SK-N-SH (cell line): ENCODE measurements around the gene DGUOK. TPM values are rescaled to one million over a fixed set of nuclear protein-coding genes. Genes with fewer than 3 reads are reported as not detected.

Experiments used
- CTCF ChIA-PET: fragments of 300-600, 350-600 bp; formaldehyde crosslinking; extraction: SDS; loops from one replicate; lab custom pipeline; 2021; lab: Yijun Ruan, JAX
- POLR2A ChIA-PET: fragments of 350-600 bp; sonication (Branson Sonifier 250); formaldehyde crosslinking; extraction: SDS; loops from one replicate; lab custom pipeline; 2020; ENCODE audit warnings: antibody characterized with exemption, inconsistent platforms; lab: Yijun Ruan, JAX
- DNase-seq: peaks from one replicate; pipeline ENCODE4 v3.0.0; 2012
- H2AFZ ChIP-seq: fragments of 200-600 bp; sonication (generic); 2 replicates; pipeline ENCODE4 v1.8.1; 2016; ENCODE audit warnings: antibody characterized with exemption, mild to moderate bottlenecking, low read depth
- H3F3A ChIP-seq: fragments of 200-600 bp; sonication (generic); replicated peaks from 2 replicates; pipeline ENCODE3; 2016; ENCODE audit warnings: antibody characterized with exemption, mild to moderate bottlenecking; ENCODE audit not compliant: insufficient read depth
- H3K27ac ChIP-seq, 2 experiments: fragments of 200-500 bp in 1 of 2; fragments of 200-600 bp in 1 of 2; sonication (Bioruptor generic) in 1 of 2; sonication (generic), shearing (Covaris generic) in 1 of 2; 2 replicates each; pipeline versions ENCODE4 v1.5.1 to v1.6.1; 2014 to 2016; ENCODE audit warnings: low read depth in 2 of 2, inconsistent platforms in 1 of 2, low read length in 1 of 2, mild to moderate bottlenecking in 1 of 2, mixed read lengths in 1 of 2
- H3K27me3 ChIP-seq: fragments of 200-600 bp; sonication (generic), shearing (Covaris generic); 2 replicates; pipeline ENCODE4 v1.6.1; 2016; ENCODE audit warnings: mixed run types; ENCODE audit not compliant: insufficient read depth
- H3K36me3 ChIP-seq, 2 experiments: fragments of 200-500 bp in 1 of 2; fragments of 200-600 bp in 1 of 2; sonication (Bioruptor generic) in 1 of 2; sonication (generic) in 1 of 2; replicated peaks in 1 of 2; 2 replicates each; pipeline versions ENCODE3 to v1.5.1; 2014 to 2016; ENCODE audit warnings: low read length in 1 of 2, mild to moderate bottlenecking in 1 of 2; ENCODE audit not compliant: insufficient read depth in 2 of 2, control insufficient read depth in 1 of 2
- H3K4me1 ChIP-seq, 2 experiments: fragments of 200-500 bp in 1 of 2; fragments of 200-600 bp in 1 of 2; sonication (Bioruptor generic) in 1 of 2; sonication (generic), shearing (Covaris generic) in 1 of 2; 2 replicates each; pipeline versions ENCODE4 v1.5.1 to v1.6.1; 2014 to 2016; ENCODE audit warnings: low read depth in 1 of 2, low read length in 1 of 2, mixed run types in 1 of 2; ENCODE audit not compliant: insufficient read depth in 2 of 2, control insufficient read depth in 1 of 2
- H3K4me2 ChIP-seq: fragments of 200-600 bp; sonication (generic), shearing (Covaris generic); 2 replicates; pipeline ENCODE4 v1.6.1; 2017; ENCODE audit warnings: mixed run types
- H3K4me3 ChIP-seq, 2 experiments: fragments of 200-500 bp in 1 of 2; fragments of 200-600 bp in 1 of 2; sonication (Bioruptor generic) in 1 of 2; sonication (generic), shearing (Covaris generic) in 1 of 2; 2 replicates each; pipeline versions ENCODE4 v1.5.1 to v1.8.1; 2014 to 2016; ENCODE audit warnings: low read depth in 2 of 2, inconsistent platforms in 1 of 2, low read length in 1 of 2, mild to moderate bottlenecking in 1 of 2, mixed read lengths in 1 of 2, moderate library complexity in 1 of 2
- H3K79me2 ChIP-seq: fragments of 200-600 bp; sonication (generic); 2 replicates; pipeline ENCODE4 v1.8.1; 2017; ENCODE audit warnings: mild to moderate bottlenecking; ENCODE audit not compliant: insufficient read depth
- H3K9ac ChIP-seq: fragments of 200-600 bp; sonication (generic); 2 replicates; pipeline ENCODE4 v1.6.1; 2017; ENCODE audit warnings: mixed run types
- H3K9me2 ChIP-seq: fragments of 200-600 bp; sonication (generic); 2 replicates; pipeline ENCODE4 v1.6.1; 2017; ENCODE audit warnings: mixed run types
- H3K9me3 ChIP-seq: fragments of 200-600 bp; sonication (generic); 2 replicates; pipeline ENCODE4 v1.6.1; 2017; ENCODE audit warnings: mixed run types, mild to moderate bottlenecking, moderate library complexity
- H4K20me1 ChIP-seq: fragments of 200-600 bp; sonication (generic); 2 replicates; pipeline ENCODE4 v1.6.1; 2017; ENCODE audit warnings: mild to moderate bottlenecking, mixed run types; ENCODE audit not compliant: insufficient read depth
- CHD2 ChIP-seq: fragments of 150-350 bp; IDR thresholded peaks from 2 replicates; pipeline ENCODE4 v1.6.1; 2018; ENCODE audit warnings: low read length; ENCODE audit not compliant: partially characterized antibody
- FOXM1 ChIP-seq: IDR thresholded peaks from 2 replicates; pipeline ENCODE4 v1.4.0; 2012; ENCODE audit warnings: low read depth, mild to moderate bottlenecking
- GABPA ChIP-seq: IDR thresholded peaks from 2 replicates; pipeline ENCODE4 v1.4.0; 2012; ENCODE audit warnings: low read depth, mild to moderate bottlenecking
- GATA2 ChIP-seq: sonication (generic); formaldehyde crosslinking; IDR thresholded peaks from 2 replicates; pipeline ENCODE4 v1.5.0; 2020; ENCODE audit warnings: mild to moderate bottlenecking, missing genetic modification reagents
- IRF3 ChIP-seq: fragments of 150-350 bp; IDR thresholded peaks from 2 replicates; pipeline ENCODE4 v1.6.1; 2016; ENCODE audit warnings: mild to moderate bottlenecking, low read depth, low read length
- MEF2A ChIP-seq: IDR thresholded peaks from 2 replicates; pipeline ENCODE4 v1.4.0; 2012; ENCODE audit warnings: low read depth, borderline replicate concordance
- MXI1 ChIP-seq: IDR thresholded peaks from 2 replicates; pipeline ENCODE4 v1.6.1; 2012; ENCODE audit warnings: mild to moderate bottlenecking, low read depth, low read length, improper control_type of control experiment
- NFIC ChIP-seq: IDR thresholded peaks from 2 replicates; pipeline ENCODE4 v1.4.0; 2012; ENCODE audit warnings: borderline replicate concordance
- NRF1 ChIP-seq: IDR thresholded peaks from 2 replicates; pipeline ENCODE4 v1.6.1; 2012; ENCODE audit warnings: low read depth, mild to moderate bottlenecking, low read length
- RAD21 ChIP-seq: IDR thresholded peaks from 2 replicates; pipeline ENCODE4 v1.6.1; 2012; ENCODE audit warnings: mild to moderate bottlenecking, low read length
- REST ChIP-seq: IDR thresholded peaks from 2 replicates; pipeline ENCODE4 v1.6.1; 2012; ENCODE audit warnings: mild to moderate bottlenecking, low read depth, low read length, moderate library complexity
- RFX5 ChIP-seq: IDR thresholded peaks from 2 replicates; pipeline ENCODE4 v1.6.1; 2012; ENCODE audit warnings: mild to moderate bottlenecking, improper control_type of control experiment, low read length
- RXRA ChIP-seq: IDR thresholded peaks from 2 replicates; pipeline ENCODE4 v1.4.0; 2012; ENCODE audit warnings: low read depth, mild to moderate bottlenecking, borderline replicate concordance
- SIN3A ChIP-seq: IDR thresholded peaks from 2 replicates; pipeline ENCODE4 v1.6.1; 2012; ENCODE audit warnings: low read depth, mild to moderate bottlenecking, low read length, moderate library complexity, borderline replicate concordance
- SMC3 ChIP-seq: IDR thresholded peaks from 2 replicates; pipeline ENCODE4 v1.6.1; 2012; ENCODE audit warnings: low read depth, low read length, improper control_type of control experiment
- TAF1 ChIP-seq: IDR thresholded peaks from 2 replicates; pipeline ENCODE4 v1.6.1; 2012; ENCODE audit warnings: low read depth, mild to moderate bottlenecking, low read length, moderate library complexity, borderline replicate concordance
- TCF12 ChIP-seq: IDR thresholded peaks from 2 replicates; pipeline ENCODE4 v1.4.0; 2012
- TEAD4 ChIP-seq: IDR thresholded peaks from 2 replicates; pipeline ENCODE4 v1.4.0; 2012; ENCODE audit warnings: mild to moderate bottlenecking, borderline replicate concordance; ENCODE audit not compliant: insufficient read depth
- WGBS: methylation state at CpG from one replicate; pipeline ENCODE4 v1.1.6; 2017; ENCODE audit warnings: low lambda C conversion rate; 5-methylcytosine and 5-hydroxymethylcytosine counted together
- polyA plus RNA-seq, 3 experiments: library from polyadenylated mRNA; depleted of rRNA; stranded (reverse); fragments of >200 nt; gene quantifications; 2 replicates each; pipeline ENCODE4 v1.2.3, GENCODE V29; 2012
- TF ChIP-seq, protein P1 (sequence below): IDR thresholded peaks from 2 replicates; pipeline ENCODE4 v1.4.0; 2012; ENCODE audit warnings: low read depth
- TF ChIP-seq, protein P2 (sequence below): IDR thresholded peaks from 2 replicates; pipeline ENCODE4 v1.4.0; 2012; ENCODE audit warnings: low read depth, borderline replicate concordance

DGUOK gene
- polyA plus RNA-seq, 1 of the 3 experiments (the other 2 are of a cell fraction): 122 TPM

- TF ChIP-seq, protein P1, sequence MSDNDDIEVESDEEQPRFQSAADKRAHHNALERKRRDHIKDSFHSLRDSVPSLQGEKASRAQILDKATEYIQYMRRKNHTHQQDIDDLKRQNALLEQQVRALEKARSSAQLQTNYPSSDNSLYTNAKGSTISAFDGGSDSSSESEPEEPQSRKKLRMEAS: no peak
- TF ChIP-seq, all 33 proteins: peak for 0
These were observed 16.0 kb downstream of the DGUOK start (continued) for GRCh38 chr2:73942664-73943063.

DNA sequence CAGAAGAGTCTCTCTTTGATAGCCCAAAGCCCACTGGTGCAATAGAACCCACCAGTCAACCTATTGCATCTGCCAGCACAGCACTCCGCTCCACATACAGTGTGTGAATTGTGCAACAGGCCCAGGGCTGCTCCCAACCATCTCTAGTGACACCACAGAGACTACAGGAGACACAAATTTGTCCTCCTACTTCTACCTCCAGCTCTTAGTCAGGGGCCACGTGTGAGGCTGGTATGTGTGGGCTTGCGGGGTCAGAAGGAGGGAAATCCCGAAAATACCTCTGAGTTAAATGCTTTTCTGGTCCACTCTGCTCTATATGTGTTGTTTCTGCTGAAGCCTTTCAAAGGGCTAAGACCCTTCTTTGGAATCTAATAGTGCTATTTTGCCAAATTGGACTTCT lies 18.0 kb downstream of the DGUOK start:
- H3K4me1 ChIP-seq: peaks cover 2 to 8% of the 10 kb centered on the region in 2 experiments; a peak in 2 of 4 replicates
- CTCF ChIA-PET: no interaction called here
- no peak overlapping the region for H3K4me2 ChIP-seq
- H2AFZ ChIP-seq: no peak overlapping the region
- H3K4me3 ChIP-seq: no peak overlapping the region
- peaks cover 78% of the 10 kb centered on the region for H3K79me2 ChIP-seq
- H3K36me3 ChIP-seq: peaks cover 59 to 87% of the 10 kb centered on the region in 2 experiments
- H3K9me2 ChIP-seq: no peaks in the 10 kb centered on the region
- TF ChIP-seq NRF1 (no peak), GABPA (no peak), MXI1 (no peak), TEAD4 (no peak), SMC3 (no peak), GATA2 (no peak)
- TF ChIP-seq, protein P2, sequence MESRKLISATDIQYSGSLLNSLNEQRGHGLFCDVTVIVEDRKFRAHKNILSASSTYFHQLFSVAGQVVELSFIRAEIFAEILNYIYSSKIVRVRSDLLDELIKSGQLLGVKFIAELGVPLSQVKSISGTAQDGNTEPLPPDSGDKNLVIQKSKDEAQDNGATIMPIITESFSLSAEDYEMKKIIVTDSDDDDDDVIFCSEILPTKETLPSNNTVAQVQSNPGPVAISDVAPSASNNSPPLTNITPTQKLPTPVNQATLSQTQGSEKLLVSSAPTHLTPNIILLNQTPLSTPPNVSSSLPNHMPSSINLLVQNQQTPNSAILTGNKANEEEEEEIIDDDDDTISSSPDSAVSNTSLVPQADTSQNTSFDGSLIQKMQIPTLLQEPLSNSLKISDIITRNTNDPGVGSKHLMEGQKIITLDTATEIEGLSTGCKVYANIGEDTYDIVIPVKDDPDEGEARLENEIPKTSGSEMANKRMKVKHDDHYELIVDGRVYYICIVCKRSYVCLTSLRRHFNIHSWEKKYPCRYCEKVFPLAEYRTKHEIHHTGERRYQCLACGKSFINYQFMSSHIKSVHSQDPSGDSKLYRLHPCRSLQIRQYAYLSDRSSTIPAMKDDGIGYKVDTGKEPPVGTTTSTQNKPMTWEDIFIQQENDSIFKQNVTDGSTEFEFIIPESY: no peak
- H3K9ac ChIP-seq: no peak overlapping the region
- no peaks in the 10 kb centered on the region for H3K9me3 ChIP-seq
- H3K27me3 ChIP-seq: no peaks in the 10 kb centered on the region
- no peak for DNase-seq
- POLR2A ChIA-PET: interaction anchor here (0.6 kb wide), 1 partner anchor 282 kb away, joined by 4 read pairs; no protein-coding TSS in a partner anchor
- WGBS: 92% methylated on average over 4 of the region's 4 CpGs
- H3F3A ChIP-seq: peaks cover 16% of the 10 kb centered on the region
- no peak overlapping the region for H3K27ac ChIP-seq
- peaks cover 80% of the 10 kb centered on the region for H4K20me1 ChIP-seq

DNA sequence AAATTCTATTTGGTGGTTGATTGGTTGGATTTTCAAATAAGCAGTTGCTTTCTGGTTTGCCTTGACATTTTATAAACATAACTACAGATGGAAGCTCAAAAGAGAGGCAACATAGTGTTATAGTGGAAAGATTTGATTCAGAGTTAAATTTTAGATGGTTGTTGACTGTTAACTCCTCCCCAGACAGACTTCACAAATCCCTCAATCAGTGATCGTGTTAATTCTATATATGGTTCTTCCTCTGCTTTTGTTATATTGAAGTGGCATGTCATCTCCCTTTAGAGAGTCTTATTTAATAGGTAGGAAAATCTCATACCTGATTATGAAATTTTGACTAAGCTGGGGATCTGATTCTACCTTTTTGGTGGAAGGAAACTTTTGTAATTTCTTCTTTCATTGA lies 19.5 kb downstream of the DGUOK start:
- no peaks in the 10 kb centered on the region for H3K27me3 ChIP-seq
- peaks cover 71 to 90% of the 10 kb centered on the region in 2 experiments for H3K36me3 ChIP-seq
- H3K79me2 ChIP-seq: peaks cover 69% of the 10 kb centered on the region
- H3K9me2 ChIP-seq: no peaks in the 10 kb centered on the region
- ChIA-PET POLR2A (no interaction called here), CTCF (no interaction called here)
- H3K4me3 ChIP-seq: no peak overlapping the region
- 100% methylated on average over 1 of the region's 1 CpG for WGBS
- no peak overlapping the region for H3K27ac ChIP-seq
- H3K4me1 ChIP-seq: no peaks in the 10 kb centered on the region
- H3K9me3 ChIP-seq: no peaks in the 10 kb centered on the region
- DNase-seq: no peak
- no peak overlapping the region for H3K9ac ChIP-seq
- no peak overlapping the region for H2AFZ ChIP-seq
- no peak overlapping the region for H3K4me2 ChIP-seq
- H3F3A ChIP-seq: peaks cover 7% of the 10 kb centered on the region
- H4K20me1 ChIP-seq: peaks cover 68% of the 10 kb centered on the region
- no peak for TF ChIP-seq FOXM1
- TF ChIP-seq SMC3: no peak
- TF ChIP-seq REST: no peak
- no peak for TF ChIP-seq GATA2
- no peak for TF ChIP-seq NFIC
- TF ChIP-seq SIN3A: no peak
- TF ChIP-seq TCF12: no peak
- TF ChIP-seq TAF1: no peak
- no peak for TF ChIP-seq RXRA
- no peak for TF ChIP-seq IRF3
- TF ChIP-seq CHD2: no peak
- no peak for TF ChIP-seq MEF2A
- TF ChIP-seq RAD21: no peak
- TF ChIP-seq RFX5: no peak
